ENCODE data around the gene NMRK1. TPM values are rescaled to one million over a fixed set of nuclear protein-coding genes. Genes with fewer than 3 reads are reported as not detected.

NMRK1 gene
- total RNA-seq, 1 donor from 2014 or later = 7.2 TPM

DNA sequence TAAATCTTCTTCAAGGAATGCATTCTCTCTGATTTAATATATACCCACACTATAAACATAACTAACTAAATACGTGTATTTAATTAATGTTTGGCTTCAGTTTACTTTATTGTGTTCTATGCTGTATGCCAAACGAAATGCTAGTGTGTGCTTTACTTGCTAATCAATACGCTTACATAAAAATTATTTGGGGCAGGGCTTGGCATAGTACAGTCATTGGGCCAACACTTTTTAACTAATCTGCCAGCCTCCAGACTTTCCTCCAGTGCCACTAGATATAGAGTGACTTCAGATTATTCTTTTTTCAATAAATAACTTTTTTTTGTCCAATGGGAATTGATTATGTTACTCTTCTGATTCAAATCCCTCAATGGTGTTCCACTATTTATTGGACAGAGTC lies 51.2 kb downstream of the NMRK1 start:
- TF ChIP-seq, protein P1, sequence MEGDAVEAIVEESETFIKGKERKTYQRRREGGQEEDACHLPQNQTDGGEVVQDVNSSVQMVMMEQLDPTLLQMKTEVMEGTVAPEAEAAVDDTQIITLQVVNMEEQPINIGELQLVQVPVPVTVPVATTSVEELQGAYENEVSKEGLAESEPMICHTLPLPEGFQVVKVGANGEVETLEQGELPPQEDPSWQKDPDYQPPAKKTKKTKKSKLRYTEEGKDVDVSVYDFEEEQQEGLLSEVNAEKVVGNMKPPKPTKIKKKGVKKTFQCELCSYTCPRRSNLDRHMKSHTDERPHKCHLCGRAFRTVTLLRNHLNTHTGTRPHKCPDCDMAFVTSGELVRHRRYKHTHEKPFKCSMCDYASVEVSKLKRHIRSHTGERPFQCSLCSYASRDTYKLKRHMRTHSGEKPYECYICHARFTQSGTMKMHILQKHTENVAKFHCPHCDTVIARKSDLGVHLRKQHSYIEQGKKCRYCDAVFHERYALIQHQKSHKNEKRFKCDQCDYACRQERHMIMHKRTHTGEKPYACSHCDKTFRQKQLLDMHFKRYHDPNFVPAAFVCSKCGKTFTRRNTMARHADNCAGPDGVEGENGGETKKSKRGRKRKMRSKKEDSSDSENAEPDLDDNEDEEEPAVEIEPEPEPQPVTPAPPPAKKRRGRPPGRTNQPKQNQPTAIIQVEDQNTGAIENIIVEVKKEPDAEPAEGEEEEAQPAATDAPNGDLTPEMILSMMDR (IDR thresholded peaks at IDR 0.05) = no peak
- H3K4me3 Mint-ChIP-seq (ENCODE audit: unreplicated experiment) = no peak overlapping the region
- no peaks in the 10 kb centered on the region for H3K36me3 Mint-ChIP-seq (ENCODE audit: low read depth)
- no peak for DNase-seq (ENCODE audit: low spot score)
- H3K4me1 Mint-ChIP-seq (ENCODE audit: low read depth) = no peaks in the 10 kb centered on the region
- no peaks in the 10 kb centered on the region for H3K9me3 Mint-ChIP-seq (ENCODE audit: low read depth)
- H3K27me3 Mint-ChIP-seq (ENCODE audit: low read depth) = peaks cover 19% of the 10 kb centered on the region
- H3K27ac Mint-ChIP-seq (ENCODE audit: unreplicated experiment) = no peak overlapping the region

DNA sequence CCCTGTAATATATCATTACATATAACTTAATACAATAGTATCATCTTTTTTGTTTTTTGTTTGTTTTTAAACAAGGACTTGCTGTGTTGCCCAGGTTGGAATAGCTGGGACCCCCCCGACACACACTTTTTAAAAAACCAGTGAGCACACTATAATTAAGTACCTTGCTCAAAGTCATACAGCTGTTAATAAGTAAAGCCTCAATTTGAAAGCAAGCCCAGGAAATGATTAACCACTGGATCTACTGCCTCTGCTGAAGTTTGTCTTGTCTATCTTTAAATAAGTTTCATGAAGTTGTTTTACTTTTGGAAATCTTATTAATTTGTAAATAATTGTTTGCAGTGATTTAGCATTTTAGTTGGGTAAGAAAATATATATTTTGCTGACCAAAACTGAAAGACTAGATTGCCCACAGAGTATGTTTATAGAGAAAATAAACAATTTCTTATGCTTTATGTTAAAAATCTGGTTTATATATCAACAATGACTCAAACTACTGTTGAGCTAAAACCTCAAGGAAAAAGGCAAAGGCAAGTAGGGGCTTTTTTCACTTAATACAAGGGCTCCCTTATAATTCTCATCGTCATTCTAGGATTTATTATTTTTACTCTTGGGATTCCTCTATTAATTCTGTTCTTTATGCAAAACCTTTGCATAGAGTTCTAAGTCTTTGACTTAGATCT lies 54.0 kb downstream of the NMRK1 start:
- DNase-seq (ENCODE audit: low spot score) = no peak
- H3K27me3 Mint-ChIP-seq (ENCODE audit: low read depth) = peaks cover 14% of the 10 kb centered on the region
- no peak overlapping the region for H3K4me3 Mint-ChIP-seq (ENCODE audit: unreplicated experiment)
- H3K27ac Mint-ChIP-seq (ENCODE audit: unreplicated experiment) = no peak overlapping the region
- H3K9me3 Mint-ChIP-seq (ENCODE audit: low read depth) = no peaks in the 10 kb centered on the region
- TF ChIP-seq, protein P1 (IDR thresholded peaks at IDR 0.05) = no peak
- no peaks in the 10 kb centered on the region for H3K4me1 Mint-ChIP-seq (ENCODE audit: low read depth)
- H3K36me3 Mint-ChIP-seq (ENCODE audit: low read depth) = no peaks in the 10 kb centered on the region

DNA sequence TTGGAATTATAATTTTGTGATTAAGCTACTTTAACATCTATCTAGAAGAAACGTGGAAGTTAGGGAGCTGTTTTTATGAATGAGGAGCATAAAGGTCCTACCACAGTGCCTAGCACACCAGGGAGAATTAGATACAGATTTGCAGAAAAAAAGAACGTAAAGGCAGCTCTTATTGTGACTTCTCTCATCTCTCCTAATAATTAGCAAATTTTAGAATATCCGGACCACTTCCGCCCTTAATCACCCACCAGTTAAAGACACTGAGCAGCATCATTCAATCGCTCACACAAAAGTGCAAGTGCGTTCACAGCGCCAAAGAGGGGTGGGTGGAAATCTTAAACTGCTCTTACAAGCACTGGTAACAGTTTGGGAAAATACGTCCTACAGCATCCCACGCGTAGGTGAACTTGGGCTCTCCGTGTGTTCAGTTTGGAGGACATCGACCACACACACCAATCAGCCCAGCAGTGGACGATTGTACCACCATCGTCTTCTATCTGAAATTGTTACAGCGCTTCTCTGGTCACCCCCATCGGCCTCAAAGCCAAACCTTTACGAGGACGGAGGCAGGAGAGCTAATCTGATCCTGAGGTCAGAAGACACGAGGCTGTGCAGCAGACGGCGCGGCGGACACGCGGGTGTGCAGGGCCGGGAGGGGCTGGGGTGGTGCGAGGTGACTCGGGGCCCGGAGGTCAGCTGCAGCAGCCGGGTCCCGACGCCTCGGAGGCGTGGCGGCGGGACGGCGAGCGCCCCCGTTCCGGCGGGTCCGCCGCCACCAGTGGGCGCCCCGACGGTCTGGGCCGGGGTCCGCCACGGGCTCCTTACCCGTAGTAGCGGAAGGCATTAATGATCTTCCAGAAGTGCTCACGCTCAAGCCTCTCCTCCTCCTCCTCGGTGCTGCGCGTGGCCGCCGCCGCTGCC lies 60.5 kb downstream of the NMRK1 start:
- Mint-ChIP-seq H3K4me3 (ENCODE audit: unreplicated experiment) (peak overlapping the region; percentile 93), H3K36me3 (ENCODE audit: low read depth) (no peaks in the 10 kb centered on the region), H3K9me3 (ENCODE audit: low read depth) (no peaks in the 10 kb centered on the region), H3K27ac (ENCODE audit: unreplicated experiment) (peak overlapping the region; percentile 92), H3K4me1 (ENCODE audit: low read depth) (peaks cover 22% of the 10 kb centered on the region), H3K27me3 (ENCODE audit: low read depth) (no peaks in the 10 kb centered on the region)
- no peak for DNase-seq (ENCODE audit: low spot score)
- TF ChIP-seq, protein P1 (IDR thresholded peaks at IDR 0.05) = no peak

GRCh38 chr9:75023846-75024245 lies 64.1 kb downstream of the NMRK1 start:
- Mint-ChIP-seq H3K27me3 (ENCODE audit: low read depth) (no peaks in the 10 kb centered on the region), H3K4me3 (ENCODE audit: unreplicated experiment) (no peak overlapping the region), H3K4me1 (ENCODE audit: low read depth) (peaks cover 21% of the 10 kb centered on the region), H3K36me3 (ENCODE audit: low read depth) (no peaks in the 10 kb centered on the region), H3K9me3 (ENCODE audit: low read depth) (no peaks in the 10 kb centered on the region), H3K27ac (ENCODE audit: unreplicated experiment) (no peak overlapping the region)
- no peak for DNase-seq (ENCODE audit: low spot score)
- TF ChIP-seq, protein P1 (IDR thresholded peaks at IDR 0.05) = no peak

- TF ChIP-seq, protein P1 (IDR thresholded peaks at IDR 0.05) = no peak
- no peaks in the 10 kb centered on the region for H3K4me1 Mint-ChIP-seq (ENCODE audit: low read depth)
- H3K36me3 Mint-ChIP-seq (ENCODE audit: low read depth) = no peaks in the 10 kb centered on the region
- no peak overlapping the region for H3K4me3 Mint-ChIP-seq (ENCODE audit: unreplicated experiment)
- H3K27ac Mint-ChIP-seq (ENCODE audit: unreplicated experiment) = no peak overlapping the region
- no peak for DNase-seq (ENCODE audit: low spot score)
- no peaks in the 10 kb centered on the region for H3K9me3 Mint-ChIP-seq (ENCODE audit: low read depth)
- H3K27me3 Mint-ChIP-seq (ENCODE audit: low read depth) = no peaks in the 10 kb centered on the region
Measured at GRCh38 chr9:75019654-75020053, 68.3 kb downstream of the NMRK1 start.
